Endothelial cell of hepatic sinusoid (primary cell): ENCODE results near the gene CCM2.

Experiments used
- in situ Hi-C: cut with HindIII; loops from 2 replicates; pipeline ENCODE4 v1.10.0; 2017; ENCODE audit warnings: low sequenced_read_pairs

Gene CCM2

GRCh38 chr7:45000093-45001032 lies at the start of gene CCM2:
Gene CCM2 (plus strand): TSS chr7:45000201. CDS start chr7:45000334, 133 bp downstream.
- in situ Hi-C loops: no loop called here

DNA sequence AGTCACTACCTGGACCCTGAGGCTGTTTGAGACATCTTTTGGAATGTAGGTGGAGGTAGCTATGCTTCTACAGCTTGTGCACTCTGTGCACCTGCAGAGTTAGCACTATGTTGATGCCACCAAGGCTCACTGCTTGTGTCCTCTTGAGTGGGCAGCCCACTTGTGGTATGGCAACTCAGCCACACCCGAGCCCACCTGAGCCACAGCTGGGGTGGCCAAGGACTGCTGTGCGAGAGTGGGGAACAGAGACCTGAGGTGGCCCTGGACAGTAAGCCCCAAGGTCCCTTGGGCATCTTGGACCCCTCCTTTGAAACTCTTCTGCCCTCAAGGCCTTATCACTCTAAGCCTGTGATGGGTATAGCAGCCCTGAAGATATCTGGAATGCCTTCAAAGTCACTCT lies 46.8 kb upstream of the CCM2 start:
- in situ Hi-C loops: no loop called here

GRCh38 chr7:44955733-44956132 lies 44.3 kb upstream of the CCM2 start:
- in situ Hi-C loops: no loop called here

DNA sequence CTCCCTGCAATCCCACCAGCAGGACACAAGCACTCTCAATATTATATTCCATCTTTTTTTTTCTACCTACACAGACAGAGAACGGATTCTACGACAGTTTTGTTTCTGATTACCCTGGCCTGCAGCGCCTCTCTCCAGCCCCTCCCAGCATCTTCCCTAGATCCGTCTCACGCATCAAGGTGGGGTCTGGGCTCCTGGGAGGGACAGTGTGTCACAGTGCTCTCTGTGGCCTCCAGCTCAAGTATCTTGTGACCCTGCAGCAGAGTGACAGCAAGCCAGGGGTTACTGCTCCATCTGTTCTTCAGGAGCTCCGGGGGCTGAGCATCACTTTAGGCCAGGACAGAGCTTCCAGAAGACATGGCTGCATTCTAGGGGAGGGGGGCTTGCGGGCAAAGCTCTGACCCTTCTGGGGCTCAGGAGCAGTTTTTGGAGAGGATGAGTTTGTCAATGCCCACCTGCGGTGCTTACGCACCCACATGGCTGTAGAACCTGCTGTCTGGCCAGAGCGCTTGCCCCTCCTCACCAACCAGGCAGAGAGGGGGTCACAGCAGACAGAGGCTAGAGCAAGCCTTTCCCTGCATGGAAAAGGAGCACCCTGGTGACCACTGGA lies 43.7 kb upstream of the CCM2 start:
- in situ Hi-C loops: no loop called here

DNA sequence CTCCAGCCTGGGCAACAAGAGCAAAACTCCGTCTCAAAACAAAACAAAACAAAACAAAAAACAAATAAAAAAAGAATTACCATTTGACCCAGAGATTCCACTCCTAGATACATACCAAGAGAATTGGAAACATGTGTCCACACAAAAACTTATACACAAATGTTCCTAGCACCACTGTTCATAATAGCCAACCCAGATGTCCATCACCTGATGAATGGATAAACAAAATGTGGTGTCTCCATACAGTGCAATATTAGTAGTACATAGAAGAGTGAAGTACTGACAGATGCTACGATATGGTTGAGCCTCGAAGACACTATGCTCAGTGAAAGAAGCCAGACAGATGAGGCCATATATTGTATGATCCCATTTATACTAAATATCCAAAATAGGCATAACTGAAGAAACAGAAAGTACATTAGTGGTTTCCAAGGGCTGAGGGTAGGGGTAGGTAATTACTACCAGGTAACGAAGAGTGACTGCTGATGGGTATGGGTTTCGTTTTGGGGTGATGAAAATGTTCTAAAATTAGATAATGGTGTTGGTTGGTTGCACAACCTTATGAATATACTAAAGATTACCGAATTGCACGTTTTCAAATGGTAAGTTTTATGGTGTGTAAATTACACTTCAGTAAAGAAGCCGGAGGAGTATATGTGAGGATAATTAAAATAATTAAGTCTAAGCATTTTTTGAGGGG lies 41.2 kb upstream of the CCM2 start:
- in situ Hi-C loops: no loop called here

DNA sequence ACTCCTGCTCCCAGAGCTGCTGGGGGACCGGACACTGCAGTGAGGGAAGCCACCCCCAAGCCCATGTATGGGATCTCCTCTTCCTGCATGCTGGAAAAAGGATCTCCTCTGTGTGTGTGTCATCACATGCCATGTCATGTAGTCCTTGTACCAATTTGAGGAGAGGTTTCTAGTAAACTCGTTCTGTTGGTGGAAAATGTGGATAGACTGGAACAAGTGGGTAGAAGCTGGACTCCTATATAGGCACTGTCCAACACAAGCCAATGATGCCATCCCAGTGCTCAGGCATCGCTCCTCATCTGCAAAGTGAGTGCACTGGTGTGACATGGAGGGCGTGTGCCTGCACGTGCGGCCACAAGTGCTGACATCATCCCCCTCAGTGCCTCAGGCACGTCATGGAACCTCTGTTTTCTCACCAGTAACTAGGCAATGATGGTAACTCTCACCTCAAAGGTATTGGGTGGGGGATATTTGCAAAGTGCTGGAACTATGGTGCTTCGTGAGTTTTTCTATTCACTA lies 40.5 kb upstream of the CCM2 start:
- in situ Hi-C loops: no loop called here

- in situ Hi-C loops: loop anchor here (10.0 kb wide), 1 partner anchor 75 kb away; the partner anchor contains the start of gene PURB
These were observed 39.9 kb upstream of the CCM2 start for GRCh38 chr7:44960011-44960580.

GRCh38 chr7:44961844-44962482 lies 38.0 kb upstream of the CCM2 start:
- in situ Hi-C loops: loop anchor here (10.0 kb wide), 1 partner anchor 77 kb away; the partner anchor contains the start of gene PURB

- in situ Hi-C loops: loop anchor here (10.0 kb wide), 1 partner anchor 78 kb away; the partner anchor contains the start of gene PURB
These were observed 37.3 kb upstream of the CCM2 start for GRCh38 chr7:44962483-44963251.

GRCh38 chr7:44963364-44964290 lies 36.4 kb upstream of the CCM2 start:
- in situ Hi-C loops: loop anchor here (10.0 kb wide), 1 partner anchor 79 kb away; the partner anchor contains the start of gene PURB

DNA sequence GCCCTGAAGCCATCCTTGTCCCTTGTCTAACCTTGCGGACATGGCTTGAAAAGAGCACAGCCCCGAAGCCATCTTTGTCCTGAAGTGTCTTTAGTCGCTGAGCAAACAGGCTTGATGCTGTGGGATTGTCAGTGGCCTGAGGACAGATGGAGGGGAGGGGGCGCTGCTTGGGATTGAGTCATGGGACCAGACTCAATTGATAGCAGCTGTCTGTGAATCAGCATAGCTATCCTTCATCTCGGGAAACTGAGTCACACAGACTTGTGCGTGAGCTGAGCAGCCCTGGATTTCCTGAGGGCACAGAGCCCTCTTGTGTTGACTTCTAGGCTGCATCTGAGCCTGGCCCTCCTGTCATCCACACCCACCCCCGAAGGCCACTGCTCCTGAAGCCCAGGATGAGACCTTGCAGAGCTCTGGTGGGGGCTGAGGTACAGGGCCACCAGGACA lies 35.6 kb upstream of the CCM2 start:
- in situ Hi-C loops: loop anchor here (10.0 kb wide), 1 partner anchor 80 kb away; the partner anchor contains the start of gene PURB

- in situ Hi-C loops: loop anchor here (5.0 to 10.0 kb wide), 2 partner anchors 80 to 147 kb away; partner anchors contain the start of genes PURB and TBRG4
These were observed 35.1 kb upstream of the CCM2 start for GRCh38 chr7:44964831-44965440.

GRCh38 chr7:44965441-44965903 lies 34.5 kb upstream of the CCM2 start:
- in situ Hi-C loops: loop anchor here (5.0 to 10.0 kb wide), 2 partner anchors 81 to 147 kb away; partner anchors contain the start of genes PURB and TBRG4

- in situ Hi-C loops: loop anchor here (5.0 to 10.0 kb wide), 2 partner anchors 81 to 146 kb away; partner anchors contain the start of genes PURB and TBRG4
These were observed 33.9 kb upstream of the CCM2 start for GRCh38 chr7:44965937-44966730.

GRCh38 chr7:44966731-44967538 lies 33.1 kb upstream of the CCM2 start:
- in situ Hi-C loops: loop anchor here (5.0 to 10.0 kb wide), 2 partner anchors 82 to 145 kb away; partner anchors contain the start of genes PURB and TBRG4
